CD4-positive, alpha-beta T cell treated with Interleukin-17A for 1 hour (primary cell): ENCODE data around the gene ATP4B.

Source experiments
- DNase-seq: peaks from one replicate; pipeline ENCODE4 v3.0.0-alpha.2; 2020

ATP4B gene

DNA sequence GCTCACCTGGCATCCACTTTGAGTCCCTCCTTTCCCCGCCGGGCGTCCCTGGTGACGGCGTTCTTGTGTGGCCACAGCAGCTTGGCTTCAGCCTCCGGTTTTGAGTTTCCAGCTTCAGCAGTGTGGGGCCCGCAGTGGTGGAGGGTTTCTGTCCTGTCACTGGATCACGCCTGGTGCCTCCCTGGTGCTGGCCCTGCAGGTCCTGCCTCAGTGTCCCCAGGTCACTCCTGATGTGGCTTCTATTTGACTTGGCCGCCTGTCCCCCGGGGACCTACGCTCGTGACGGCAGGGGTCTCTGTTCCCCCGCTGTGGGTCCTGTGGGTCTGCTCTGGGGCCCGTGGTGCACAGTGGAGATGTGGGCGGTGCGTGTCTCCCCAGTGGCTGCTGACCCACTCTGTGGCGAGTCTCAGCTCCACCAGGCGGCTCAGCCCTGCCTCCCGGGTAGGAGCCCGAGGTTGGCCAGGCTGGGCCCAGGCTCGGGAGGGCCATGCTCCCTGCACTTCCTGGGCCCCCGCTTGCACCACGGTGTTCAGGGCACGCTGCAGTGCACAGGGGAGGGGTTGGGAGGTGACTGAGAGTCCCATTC lies 1.9 kb downstream of the ATP4B start:
- DNase-seq: no peak

DNA sequence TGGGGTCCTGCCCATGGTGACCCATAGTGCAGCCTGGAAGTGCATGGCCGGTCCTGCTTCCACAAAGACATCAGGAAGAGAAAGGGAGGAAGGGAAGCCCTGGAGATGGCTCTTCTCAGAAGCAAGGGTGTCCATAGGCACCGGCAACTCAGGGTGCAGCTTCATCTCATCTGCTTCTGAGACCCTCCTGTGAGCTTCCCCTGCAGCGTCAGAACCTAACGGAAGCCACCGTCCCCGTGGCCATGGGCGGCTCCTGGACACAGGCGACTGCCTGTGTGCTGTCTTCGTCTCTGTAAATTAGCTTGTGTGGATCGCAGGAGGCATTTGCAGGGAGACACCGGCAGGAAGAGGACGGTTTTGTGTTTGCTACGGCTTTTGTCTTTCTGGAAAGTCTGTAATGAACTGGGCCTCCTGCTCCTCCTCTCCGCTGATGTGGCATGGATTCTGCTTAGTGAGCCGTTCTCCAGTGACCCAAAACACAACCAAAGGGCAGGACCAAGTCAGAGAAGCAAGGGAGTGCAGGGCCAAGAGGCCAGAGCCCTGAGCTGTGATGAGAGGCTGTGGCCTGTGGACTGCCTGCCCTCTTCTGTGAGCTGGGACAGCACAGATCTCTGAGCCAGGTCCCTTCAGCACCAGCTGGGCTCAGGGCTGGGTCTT lies 2.5 kb downstream of the ATP4B start:
- DNase-seq: no peak

DNA sequence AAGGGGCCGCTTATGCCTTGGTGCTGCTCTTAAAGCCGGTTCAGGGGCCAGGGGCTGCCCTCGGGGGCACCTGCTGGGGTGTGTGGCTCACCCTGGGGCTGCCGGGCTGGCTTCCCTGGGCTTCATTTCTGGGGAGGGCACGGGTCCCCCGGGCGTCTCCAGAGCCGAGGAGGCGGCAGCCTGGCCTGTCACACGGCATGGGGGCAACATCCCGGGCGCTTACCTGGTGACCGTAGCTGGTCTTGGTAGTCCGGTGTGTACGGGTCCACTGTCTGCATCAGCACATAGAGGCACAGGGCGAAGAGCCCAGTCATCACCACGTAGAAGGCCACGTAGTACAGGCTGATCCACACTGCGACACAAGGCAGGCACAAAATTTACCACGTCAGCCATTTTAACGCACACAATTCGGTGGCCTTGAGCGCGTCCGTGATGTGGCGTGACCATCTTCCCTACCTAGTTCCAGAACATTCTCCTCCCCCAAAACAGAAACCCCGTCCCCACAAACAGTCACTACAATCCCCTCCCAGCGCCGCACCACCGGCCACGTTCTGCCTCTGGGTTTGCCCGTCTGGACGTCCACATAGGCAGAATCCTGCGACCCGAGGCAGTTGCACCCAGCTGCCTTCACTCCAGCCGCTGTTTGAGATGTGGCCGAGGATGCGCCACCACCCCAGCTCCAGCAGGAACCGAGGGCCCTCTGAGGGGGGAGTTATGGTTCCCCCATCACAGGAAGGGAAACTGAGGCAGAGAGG lies 3.2 kb downstream of the ATP4B start:
- DNase-seq: no peak

DNA sequence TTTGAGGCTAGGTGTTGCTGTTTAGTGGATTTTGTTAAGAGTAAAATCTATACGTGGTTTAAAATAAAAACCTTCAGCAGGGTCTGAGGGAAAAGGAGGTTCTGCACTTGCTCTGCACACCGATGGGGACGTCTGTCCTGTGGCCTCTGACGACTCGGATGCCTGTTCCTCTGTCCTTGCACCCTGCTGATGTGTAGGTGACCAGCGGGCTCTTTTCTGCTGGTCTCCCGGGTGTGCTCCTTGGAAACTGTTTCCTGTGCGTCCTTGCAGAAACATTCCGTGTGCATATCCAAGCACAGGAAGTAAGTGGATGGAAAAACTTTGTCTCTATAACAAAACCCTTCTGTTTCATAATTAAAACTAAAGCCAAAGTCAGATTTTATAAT lies 3.8 kb downstream of the ATP4B start:
- DNase-seq: no peak

DNA sequence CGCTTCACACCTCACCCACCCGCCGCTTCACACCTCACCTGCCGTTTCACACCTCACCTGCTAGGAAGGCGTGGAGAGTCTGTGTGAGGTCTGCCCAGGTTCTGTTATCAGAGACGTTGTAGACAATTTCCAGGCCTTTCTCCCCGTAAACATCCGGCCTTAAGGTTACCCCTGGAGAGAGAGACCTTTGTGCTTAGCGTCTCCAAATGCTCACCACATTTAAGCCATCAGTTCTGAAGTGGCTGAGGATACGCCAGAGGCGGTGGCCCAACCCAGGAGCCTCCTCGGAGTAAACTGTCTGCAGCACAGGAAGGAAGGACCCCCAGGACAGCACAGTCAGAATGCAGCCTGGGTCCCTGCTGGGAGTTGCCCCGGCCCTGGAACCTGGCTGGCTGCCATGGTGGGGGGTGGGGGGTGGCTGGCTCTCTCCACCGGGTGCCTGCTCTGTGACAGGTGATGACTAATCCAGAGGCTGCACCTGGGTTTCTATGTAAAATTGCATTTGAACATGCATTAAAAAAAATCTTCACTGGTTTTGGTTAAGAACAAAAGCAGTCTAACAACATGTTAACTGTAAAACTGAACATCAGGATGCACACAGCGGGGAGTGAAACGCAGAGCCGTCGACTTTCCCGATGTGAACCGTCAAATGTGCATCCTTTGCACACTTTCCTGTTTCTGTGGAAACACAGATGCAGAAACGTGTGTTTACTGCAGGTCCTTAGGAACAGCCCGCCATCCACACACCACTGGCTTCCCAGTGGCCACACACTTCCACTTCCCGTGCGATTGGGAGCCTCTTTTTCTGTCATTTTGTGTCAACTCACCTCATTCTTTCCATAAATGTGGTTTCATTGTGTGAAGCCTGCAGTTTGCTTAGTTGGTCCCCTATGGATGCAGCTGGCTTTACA lies 4.5 kb downstream of the ATP4B start:
- DNase-seq: peak; percentile 16

DNA sequence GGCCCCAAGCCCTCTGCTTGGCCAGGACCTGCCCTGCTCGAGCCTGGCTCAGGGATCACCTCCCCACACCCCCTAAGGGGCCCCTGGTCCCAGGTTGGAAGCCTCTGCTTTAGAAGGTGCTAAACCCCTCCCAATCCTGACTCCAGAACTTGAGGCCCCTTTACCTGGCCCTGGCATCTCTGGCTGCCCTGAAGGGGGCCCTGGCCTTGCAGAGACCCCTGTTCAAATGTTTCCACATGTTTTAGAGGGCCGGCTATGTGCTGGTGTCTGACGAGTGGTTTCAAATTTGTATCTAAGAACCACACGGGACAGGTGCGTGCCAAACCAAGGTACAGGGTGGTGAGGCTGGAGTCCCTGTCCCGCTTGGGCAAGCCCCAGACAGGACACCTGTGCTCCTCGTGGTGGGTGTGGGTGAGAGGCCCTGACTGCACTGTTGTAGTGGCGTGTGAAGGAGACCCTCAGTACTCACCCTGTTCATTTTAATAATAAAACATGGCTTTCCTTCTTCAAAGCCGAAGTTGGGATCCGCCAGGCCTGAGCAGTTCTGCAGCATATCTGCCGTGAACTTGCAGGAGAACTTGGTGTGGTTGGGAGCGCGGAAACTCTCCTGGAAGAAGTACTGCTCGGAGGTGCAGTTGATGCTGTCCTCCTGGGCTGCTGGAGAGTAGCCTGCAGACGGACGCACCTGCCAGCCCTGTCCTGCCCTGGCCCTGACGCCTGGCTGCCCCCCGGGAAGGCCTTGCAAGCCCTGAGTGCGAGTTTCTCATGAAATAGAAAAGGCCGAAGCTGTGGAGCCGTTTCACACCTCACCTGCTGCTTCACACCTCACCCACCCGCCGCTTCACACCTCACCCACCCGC lies 5.4 kb downstream of the ATP4B start:
- no peak for DNase-seq

DNA sequence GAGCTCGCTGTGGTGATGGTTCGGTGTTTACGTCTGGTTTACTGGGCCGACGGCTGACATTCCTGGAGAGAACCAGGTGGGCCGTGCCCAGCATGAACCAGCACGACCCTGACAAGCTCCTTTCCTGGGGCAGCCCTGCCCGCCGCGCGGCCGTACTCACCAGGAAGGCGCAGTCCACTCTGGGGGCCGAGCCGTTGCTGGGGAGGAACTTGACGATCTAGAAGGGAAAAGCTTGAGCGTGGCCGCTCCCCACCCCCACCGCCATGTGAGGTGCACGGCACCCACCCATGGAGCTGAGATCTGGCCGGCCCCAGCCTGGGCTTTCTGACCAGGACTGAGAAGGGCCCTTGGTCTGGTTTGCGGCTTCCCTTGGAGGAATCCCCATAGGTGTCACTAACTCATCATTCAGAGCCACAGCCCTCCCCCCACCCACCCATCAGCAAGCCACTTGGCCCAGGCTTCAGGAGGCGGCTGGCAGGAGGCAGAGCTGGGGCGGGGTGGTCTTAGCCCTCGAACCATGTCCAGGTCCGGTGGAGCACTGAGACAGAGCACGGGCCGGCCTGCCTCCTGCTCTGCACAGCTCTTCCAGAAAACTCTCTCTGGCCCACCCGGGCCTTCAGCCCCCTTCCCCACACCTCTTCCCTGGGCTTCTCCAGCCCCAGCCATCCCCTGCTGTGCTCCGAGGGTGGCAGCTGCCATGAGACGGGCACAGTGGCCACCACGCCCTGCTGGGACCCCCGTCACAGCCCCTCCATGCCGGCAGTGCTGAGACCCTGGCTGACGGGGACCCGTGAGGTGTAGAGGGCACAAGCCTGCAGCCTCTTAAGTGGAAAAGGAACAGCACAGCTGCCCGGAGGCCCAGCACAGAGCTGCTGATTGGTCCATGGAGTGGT lies 6.2 kb downstream of the ATP4B start:
- DNase-seq: no peak

DNA sequence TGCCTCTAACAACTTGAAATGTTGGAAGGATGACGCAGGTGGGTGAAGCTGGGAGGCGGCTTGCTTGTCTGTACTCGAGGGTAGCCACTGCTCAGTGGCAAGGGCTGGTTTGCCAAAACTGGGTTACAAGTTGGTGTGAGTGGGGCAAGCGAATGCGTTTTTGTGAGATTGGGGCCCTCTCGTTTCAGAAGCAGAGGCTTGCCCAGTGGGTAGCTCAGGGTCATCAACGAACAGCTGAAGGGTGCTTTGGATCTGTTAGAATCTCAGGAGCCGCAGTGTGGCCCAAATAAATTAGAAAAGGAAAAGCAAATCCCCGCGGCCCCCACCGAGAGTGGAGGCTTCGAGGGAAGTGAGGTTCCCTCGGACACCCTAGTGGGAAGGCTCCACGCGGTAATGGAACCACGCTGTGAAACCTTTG lies 7.3 kb downstream of the ATP4B start:
- DNase-seq: no peak

DNA sequence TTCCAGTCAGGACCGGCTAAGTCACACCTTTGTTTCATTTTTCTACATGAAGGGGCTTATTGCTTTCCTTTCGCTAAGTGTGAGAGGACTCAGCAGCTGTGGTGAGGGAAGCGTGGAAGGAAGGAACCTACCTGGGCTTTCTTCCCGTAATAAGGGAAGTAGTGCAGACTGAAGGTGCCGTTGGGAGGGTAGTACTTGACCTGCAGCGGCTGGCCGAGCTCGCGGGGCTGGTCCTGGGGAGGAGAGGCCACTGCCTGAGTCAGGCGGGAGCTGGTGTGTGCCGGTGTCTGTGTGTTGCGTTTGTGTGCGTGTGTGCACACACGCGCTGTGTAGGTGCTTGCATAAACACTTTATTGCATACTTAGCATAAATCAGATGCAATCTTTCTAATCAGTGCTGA lies 7.7 kb downstream of the ATP4B start:
- DNase-seq: no peak

DNA sequence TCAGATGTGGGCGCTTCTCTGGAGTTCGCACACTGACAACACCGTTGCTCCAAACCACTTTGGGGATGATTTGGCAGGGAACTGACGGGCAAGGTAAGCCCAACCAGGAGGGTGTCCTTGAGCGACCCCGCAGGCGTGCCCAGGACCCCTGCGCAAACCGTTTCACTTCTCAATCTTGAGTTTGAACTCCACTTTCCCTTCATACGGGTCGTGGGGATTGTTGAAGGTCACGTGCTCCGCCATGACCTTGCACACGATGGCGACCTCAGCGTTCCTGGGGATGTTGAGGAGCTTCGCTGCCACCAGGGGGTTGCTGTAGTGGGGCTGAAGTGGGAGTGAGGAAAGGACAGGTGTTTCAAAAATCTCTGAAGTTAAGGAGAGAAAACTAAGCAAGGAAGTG lies 8.8 kb downstream of the ATP4B start:
- no peak for DNase-seq

DNA sequence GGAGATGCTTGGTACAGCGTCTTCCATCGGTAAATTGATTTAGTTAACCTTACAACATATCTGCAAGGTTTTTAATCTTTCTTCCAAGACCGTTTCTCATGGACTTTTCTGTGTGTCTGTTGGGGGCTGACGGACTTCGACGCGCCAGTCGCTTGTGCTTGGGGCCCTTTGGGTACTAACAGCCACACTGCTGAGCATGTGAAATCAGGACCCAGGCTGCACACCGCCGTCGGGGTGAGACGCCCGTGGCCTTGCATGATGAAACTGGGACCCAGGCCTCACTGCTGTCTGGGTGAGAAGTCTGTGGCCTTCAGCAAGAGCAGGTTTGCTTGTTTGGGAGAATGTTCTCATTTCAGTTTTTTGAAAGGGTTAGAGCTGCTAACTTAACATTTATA lies 9.8 kb downstream of the ATP4B start:
- DNase-seq: no peak

DNA sequence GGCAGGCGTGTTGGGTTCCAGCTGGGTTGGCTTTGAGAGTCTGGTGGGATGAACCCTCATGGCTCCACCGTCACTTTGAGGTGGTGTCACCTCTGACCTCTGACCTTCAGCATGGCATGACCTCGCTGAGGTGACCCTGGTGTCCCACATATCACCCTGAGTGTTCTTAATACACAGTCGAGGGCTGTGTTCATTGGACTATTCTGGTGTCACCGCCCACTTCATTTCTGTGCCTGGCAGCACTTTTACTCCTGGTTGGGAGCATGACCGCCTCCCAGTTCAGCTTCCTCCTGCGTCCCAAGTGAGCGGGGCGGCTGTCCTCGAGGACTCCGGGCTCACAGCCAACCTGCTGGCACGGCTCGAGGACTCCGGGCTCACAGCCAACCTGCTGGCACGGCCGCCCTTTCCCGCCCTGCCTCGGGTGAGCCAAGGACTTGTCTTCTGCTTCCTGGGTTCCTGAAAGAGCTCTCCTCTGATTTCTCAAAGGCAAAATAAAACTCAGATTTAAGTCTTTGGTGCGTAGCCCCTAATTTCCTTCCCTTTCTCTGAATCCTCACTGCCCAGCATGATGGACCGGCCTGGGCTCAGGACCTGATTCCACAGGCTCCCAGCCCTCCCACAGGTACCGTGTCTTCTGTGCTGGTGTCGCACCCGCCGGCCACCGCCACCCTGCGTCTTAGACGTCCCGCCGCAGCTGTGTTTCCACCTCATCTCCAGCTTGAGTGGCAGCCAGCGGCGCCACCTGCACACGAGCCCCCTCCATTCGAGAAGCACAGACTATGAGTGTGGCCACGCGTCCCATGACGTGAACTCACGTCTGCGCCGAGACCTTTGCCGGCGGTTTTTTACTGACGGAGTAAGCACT lies 10.4 kb downstream of the ATP4B start:
- no peak for DNase-seq

DNA sequence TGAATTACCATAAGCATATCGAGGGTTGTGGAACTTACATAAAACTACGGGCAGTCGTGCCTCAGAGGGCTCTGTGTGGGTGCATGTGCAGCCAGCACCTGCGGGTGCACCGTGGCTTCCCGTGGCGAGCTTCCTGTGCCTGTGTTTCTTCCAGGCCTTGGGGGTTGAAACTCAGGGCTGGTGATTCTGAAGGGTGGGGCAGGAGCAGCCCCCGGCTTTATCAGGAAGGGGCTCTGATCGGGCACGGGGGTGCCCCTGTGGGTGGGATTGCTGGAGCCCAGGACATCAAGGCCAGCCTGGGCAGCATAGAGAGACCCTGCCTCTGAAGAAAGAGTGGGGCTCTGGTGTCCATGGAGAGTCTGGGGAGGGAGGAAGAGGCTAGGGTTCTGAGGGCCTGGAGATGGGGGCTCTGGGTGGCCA lies 11.1 kb downstream of the ATP4B start:
- no peak for DNase-seq

DNA sequence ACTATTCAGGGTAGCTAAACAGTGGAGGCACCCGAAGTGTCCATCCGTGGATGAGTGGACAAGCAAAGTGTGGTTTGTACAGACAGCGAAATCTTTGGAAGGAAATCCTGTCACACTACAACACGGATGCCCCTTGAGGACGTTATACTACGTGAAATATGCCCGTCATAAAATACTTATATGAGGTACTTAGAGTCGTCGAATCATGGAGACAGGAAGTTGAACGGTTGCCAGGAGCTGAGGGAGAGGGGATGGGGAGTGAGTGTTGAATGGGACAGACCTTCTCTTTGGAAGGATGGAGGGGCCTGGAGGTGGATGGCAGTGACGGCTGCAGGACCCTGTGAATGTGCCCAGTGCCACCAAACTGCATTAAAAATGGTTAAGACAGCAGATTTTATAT lies 11.6 kb downstream of the ATP4B start:
- no peak for DNase-seq

DNA sequence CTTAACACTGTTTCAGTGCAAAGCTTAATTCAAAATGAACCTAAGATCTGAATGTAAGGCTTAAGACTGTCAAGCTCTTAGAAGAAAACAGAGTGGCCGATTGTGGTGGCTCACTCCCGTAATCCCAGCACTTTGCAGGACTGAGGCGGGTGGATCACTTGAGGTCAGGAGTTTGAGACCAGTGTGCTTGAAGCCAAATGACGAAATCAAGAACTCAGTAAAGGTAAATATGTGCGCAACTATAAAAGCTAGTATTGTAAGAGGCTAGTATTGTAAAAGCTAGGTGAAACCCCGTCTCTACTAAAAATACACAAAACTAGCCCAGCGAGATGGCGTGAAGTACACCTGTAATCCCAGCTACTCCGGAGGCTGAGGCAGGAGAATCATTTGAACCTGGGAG lies 12.7 kb downstream of the ATP4B start:
- no peak for DNase-seq

DNA sequence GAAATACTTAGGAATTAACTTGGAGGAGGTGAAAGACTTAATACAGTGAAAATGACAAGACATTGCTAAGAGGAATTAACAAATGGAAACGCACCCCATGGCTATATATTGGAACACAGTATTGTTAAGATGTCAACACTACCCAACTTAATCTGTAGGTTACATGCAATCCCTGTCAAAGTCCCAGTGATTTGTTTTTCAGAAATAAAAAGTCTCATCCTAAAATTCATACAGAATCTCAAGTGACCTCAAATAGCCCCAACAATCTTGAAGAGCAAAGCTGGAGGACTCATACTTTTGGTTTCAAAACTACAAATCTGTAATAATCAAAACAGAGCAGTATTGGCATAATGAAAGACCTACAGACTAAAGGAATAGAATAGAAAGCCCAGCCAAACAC lies 13.2 kb downstream of the ATP4B start:
- DNase-seq: no peak

DNA sequence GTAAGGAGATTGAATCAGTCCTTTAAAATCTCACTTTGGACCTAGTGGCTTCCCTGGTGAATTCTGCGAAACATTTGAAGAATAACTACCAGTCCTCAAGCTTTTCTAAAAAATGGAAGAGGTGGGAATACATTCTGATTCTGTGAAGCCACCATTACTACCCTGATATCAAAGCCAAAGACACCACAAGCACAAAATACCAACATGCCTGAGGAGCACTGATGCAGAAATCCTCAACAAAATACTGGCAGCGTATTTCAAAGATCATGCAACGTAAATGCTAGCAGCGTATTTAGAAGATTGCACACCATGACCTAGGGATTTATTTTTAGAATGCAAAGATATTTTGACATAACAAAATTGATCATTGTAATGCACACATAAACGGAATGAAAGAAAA lies 14.4 kb downstream of the ATP4B start:
- DNase-seq: no peak

DNA sequence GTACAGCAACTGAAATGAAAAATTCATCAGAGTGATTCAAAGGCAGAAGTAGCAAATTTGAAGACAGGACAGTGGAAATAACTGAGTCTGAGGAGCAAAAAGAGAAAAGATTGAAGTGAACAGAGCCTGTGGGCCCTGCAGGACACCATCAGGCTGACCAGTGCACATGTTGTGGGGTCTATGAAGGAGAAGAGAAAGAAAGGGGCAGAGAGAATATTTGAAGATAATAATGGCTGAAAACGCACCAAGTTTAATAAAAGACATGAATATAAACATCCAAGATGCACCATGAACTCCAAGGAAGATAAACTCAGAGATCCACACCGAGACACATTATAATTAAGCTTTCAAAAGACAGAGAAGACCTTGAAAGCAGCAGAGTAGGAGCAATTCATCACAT lies 15.4 kb downstream of the ATP4B start:
- no peak for DNase-seq

DNA sequence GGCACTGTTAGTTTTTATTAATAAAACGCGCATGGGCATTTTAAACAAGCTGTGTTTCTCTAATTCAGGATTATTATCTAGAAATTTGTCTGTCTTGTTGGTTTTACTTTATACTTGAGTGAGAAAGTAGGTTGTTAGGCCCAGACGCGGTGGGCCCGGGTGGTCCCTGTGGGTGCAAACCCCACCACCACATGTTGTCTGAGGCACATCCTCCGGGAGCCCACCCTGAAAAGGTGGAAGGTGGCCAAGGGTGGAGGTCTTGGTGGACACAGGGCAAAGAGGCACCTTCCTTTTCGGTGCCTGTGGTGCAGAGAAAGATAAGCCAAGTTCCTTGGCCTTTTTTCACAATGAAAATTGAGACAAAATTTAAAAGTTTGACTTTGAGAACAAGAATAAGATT lies 16.6 kb downstream of the ATP4B start:
- DNase-seq: no peak

DNA sequence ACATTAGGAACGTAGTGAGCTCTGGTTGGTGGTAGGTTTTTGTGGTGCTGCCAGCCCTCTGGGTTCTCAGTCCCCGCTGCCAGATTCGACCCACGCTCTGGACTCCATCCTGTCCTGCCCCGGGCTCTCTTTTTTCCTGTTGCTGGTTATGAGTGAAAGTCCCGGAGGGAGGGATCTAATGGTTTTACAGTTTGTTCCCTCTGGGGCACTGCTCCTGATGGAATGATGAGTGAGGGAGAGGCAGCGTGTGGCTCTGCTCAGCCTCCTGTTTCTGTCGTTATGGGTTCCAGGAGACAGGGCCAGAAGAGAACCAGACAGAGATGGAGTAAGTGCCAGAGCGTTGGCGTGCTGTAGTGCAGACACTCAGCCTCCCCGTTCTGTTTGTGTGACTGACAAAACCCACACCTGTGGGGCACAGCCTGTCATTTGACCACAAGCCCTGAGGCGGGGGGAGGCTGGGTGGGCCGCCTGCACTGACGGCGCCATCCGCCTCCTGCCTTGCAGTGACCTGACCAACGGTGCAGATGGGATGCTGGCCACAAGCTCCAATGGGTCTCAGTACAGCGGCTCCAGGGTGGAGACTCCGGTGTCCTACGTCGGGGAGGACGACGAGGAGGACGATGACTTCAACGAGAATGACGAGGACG lies 18.3 kb downstream of the ATP4B start:
- DNase-seq: no peak
